HepG2 (cell line): ENCODE data around the gene STMN3. TPM values are rescaled to one million over a fixed set of nuclear protein-coding genes. Genes with fewer than 3 reads are reported as not detected.

Source experiments
- AGO1 ChIP-seq: fragments of 200-400 bp; formaldehyde crosslinking; IDR thresholded peaks from 2 replicates; pipeline ENCODE4 v1.6.1; 2017; ENCODE audit warnings: mild to moderate bottlenecking, low read depth, low read length, moderate library complexity; ENCODE audit not compliant: poor library complexity, severe bottlenecking
- ARID4A ChIP-seq: sonication (generic); formaldehyde crosslinking; IDR thresholded peaks from 2 replicates; pipeline ENCODE4 v1.5.0; 2020; ENCODE audit warnings: mild to moderate bottlenecking, missing genetic modification reagents, borderline replicate concordance
- BRD4 ChIP-seq: sonication (generic); formaldehyde crosslinking; IDR thresholded peaks from 2 replicates; pipeline ENCODE4 v1.4.0; 2020; ENCODE audit warnings: missing genetic modification reagents
- CC2D1A ChIP-seq: sonication (generic); formaldehyde crosslinking; IDR thresholded peaks from 2 replicates; pipeline ENCODE4 v1.8.1; 2023; ENCODE audit warnings: mild to moderate bottlenecking, missing genetic modification reagents
- CSRNP1 ChIP-seq: sonication (generic); formaldehyde crosslinking; IDR thresholded peaks from 2 replicates; pipeline ENCODE4 v1.8.1; 2023; ENCODE audit warnings: mild to moderate bottlenecking, missing genetic modification reagents
- ELF1 ChIP-seq: sonication (generic); formaldehyde crosslinking; IDR thresholded peaks from 2 replicates; pipeline ENCODE4 v1.4.0; 2020; ENCODE audit warnings: missing genetic modification reagents
- GATAD1 ChIP-seq: IDR thresholded peaks from 2 replicates; pipeline ENCODE4 v1.6.1; 2016; ENCODE audit warnings: missing genetic modification reagents, missing compliant biosample characterization
- GPN1 ChIP-seq: sonication (generic); formaldehyde crosslinking; IDR thresholded peaks from 2 replicates; pipeline ENCODE4 v1.5.1; 2020; ENCODE audit warnings: missing genetic modification reagents, borderline replicate concordance
- GZF1 ChIP-seq: sonication (generic); formaldehyde crosslinking; IDR thresholded peaks from 2 replicates; pipeline ENCODE4 v1.5.1; 2020; ENCODE audit warnings: mild to moderate bottlenecking, missing genetic modification reagents
- IRF2 ChIP-seq: IDR thresholded peaks from 2 replicates; pipeline ENCODE4 v1.6.1; 2018; ENCODE audit warnings: missing genetic modification reagents, missing compliant biosample characterization
- KDM3A ChIP-seq: IDR thresholded peaks from 2 replicates; pipeline ENCODE4 v1.6.1; 2018; ENCODE audit warnings: low read depth, missing compliant biosample characterization
- KMT2A ChIP-seq: sonication (generic); formaldehyde crosslinking; IDR thresholded peaks from 2 replicates; pipeline ENCODE4 v1.4.0; 2020; ENCODE audit warnings: missing genetic modification reagents
- MED13 ChIP-seq: sonication (generic); formaldehyde crosslinking; IDR thresholded peaks from 2 replicates; pipeline ENCODE4 v1.5.0; 2020; ENCODE audit warnings: missing genetic modification reagents
- PAF1 ChIP-seq: IDR thresholded peaks from 2 replicates; pipeline ENCODE4 v1.6.1; 2016; ENCODE audit warnings: missing genetic modification reagents, missing compliant biosample characterization
- RARA ChIP-seq: IDR thresholded peaks from 2 replicates; pipeline ENCODE4 v1.6.1; 2016; ENCODE audit warnings: missing genetic modification reagents, missing compliant biosample characterization
- SAFB2 ChIP-seq: sonication (generic); formaldehyde crosslinking; IDR thresholded peaks from 2 replicates; pipeline ENCODE4 v1.5.1; 2020; ENCODE audit warnings: missing genetic modification reagents, low read depth, mild to moderate bottlenecking, borderline replicate concordance
- SNAPC5 ChIP-seq: sonication (generic); formaldehyde crosslinking; IDR thresholded peaks from 2 replicates; pipeline ENCODE4 v1.8.1; 2023; ENCODE audit warnings: mild to moderate bottlenecking, missing genetic modification reagents, borderline replicate concordance
- SOX5 ChIP-seq: IDR thresholded peaks from 2 replicates; pipeline ENCODE4 v1.6.1; 2016; ENCODE audit warnings: borderline replicate concordance
- ZMYM4 ChIP-seq: sonication (generic); formaldehyde crosslinking; IDR thresholded peaks from 2 replicates; pipeline ENCODE4 v1.8.1; 2023; ENCODE audit warnings: mild to moderate bottlenecking, missing genetic modification reagents
- ZNF326 ChIP-seq: sonication (generic); formaldehyde crosslinking; IDR thresholded peaks from 2 replicates; pipeline ENCODE4 v1.4.0; 2020; ENCODE audit warnings: missing genetic modification reagents, borderline replicate concordance
- ZNF552 ChIP-seq: sonication (generic); formaldehyde crosslinking; IDR thresholded peaks from 2 replicates; pipeline ENCODE4 v1.9.0; 2022; ENCODE audit warnings: missing genetic modification reagents, mild to moderate bottlenecking, borderline replicate concordance
- ZNF629 ChIP-seq: sonication (generic); formaldehyde crosslinking; conservative IDR thresholded peaks from 2 replicates; pipeline ENCODE4 v1.5.0; 2020; ENCODE audit warnings: missing genetic modification reagents
- ZNF652 ChIP-seq: IDR thresholded peaks from 2 replicates; pipeline ENCODE4 v1.6.1; 2016; ENCODE audit warnings: low read depth, borderline replicate concordance
- ZNF670 ChIP-seq: sonication (generic); formaldehyde crosslinking; IDR thresholded peaks from 2 replicates; pipeline ENCODE4 v1.8.0; 2022; ENCODE audit warnings: mild to moderate bottlenecking, missing genetic modification reagents, borderline replicate concordance
- ZNF709 ChIP-seq: sonication (generic); formaldehyde crosslinking; IDR thresholded peaks from 2 replicates; pipeline ENCODE4 v1.5.0; 2020; ENCODE audit warnings: mild to moderate bottlenecking, missing genetic modification reagents
- polyA plus RNA-seq, 8 experiments: library from polyadenylated mRNA; depleted of rRNA in 3 of 8; stranded (reverse) in 7 of 8; unstranded in 1 of 8; fragments of >200 nt; fragmentation: Illumina TruSeq in 4 of 8; extraction: Trizol in 4 of 8; gene quantifications; 2 replicates each; pipeline versions ENCODE4 v1.2.1 to v1.2.3, GENCODE V29; 2011 to 2016; ENCODE audit warnings: low read depth in 4 of 8, missing spikeins in 1 of 8, mixed read lengths in 1 of 8; ENCODE audit not compliant: insufficient read depth in 1 of 8
- total RNA-seq, 5 experiments: library from RNA; depleted of rRNA; stranded (reverse); fragments of >200 nt; fragmentation: Illumina TruSeq; extraction: Trizol; gene quantifications; 2 replicates each; pipeline ENCODE4 v1.2.3, GENCODE V29; 2016; ENCODE audit warnings: low read depth in 1 of 5

Gene STMN3
- total and polyA plus RNA-seq, 2 of the 13 experiments (the other 11 are each of a cell fraction or from before 2014, with no cell fraction given) = 21.0 to 48.3 TPM

- peak; percentile 9; the same call in 1 of the 2 replicates for TF ChIP-seq CSRNP1 (CRISPR knock-in tag)
- TF ChIP-seq SOX5 (CRISPR knock-in tag) = peak; percentile 28; the same call in 1 of the 2 replicates
- peak; percentile 23; the same call in 1 of the 2 replicates for TF ChIP-seq ZNF629 (CRISPR knock-in tag)
- no peak for TF ChIP-seq KMT2A (CRISPR knock-in tag)
- no peak for TF ChIP-seq ZNF652
- TF ChIP-seq ELF1 = peak; percentile 22; the same call in 1 of the 2 replicates
- peak; percentile 63 for TF ChIP-seq SAFB2 (CRISPR knock-in tag)
- TF ChIP-seq CC2D1A (CRISPR knock-in tag) = 0 out of 2 replicates have a peak, but pooled peaks have one; percentile 18
- TF ChIP-seq BRD4 (CRISPR knock-in tag) = 0 out of 2 replicates have a peak, but pooled peaks have one; percentile 40
- peak; percentile 99 for TF ChIP-seq AGO1
- 0 out of 2 replicates have a peak, but pooled peaks have one; percentile 37 for TF ChIP-seq ZMYM4 (CRISPR knock-in tag)
- TF ChIP-seq ZNF326 (CRISPR knock-in tag) = peak; percentile 75
- no peak for TF ChIP-seq ZNF709 (CRISPR knock-in tag)
- no peak for TF ChIP-seq SNAPC5 (CRISPR knock-in tag)
- peak; percentile 90; the same call in 1 of the 2 replicates for TF ChIP-seq ZNF552 (CRISPR knock-in tag)
- peak; percentile 52; the same call in 1 of the 2 replicates for TF ChIP-seq IRF2 (CRISPR knock-in tag)
- TF ChIP-seq RARA (CRISPR knock-in tag) = 0 out of 2 replicates have a peak, but pooled peaks have one; percentile 51
- no peak for TF ChIP-seq ZNF670 (CRISPR knock-in tag)
- TF ChIP-seq ARID4A (CRISPR knock-in tag) = peak; percentile 76
- TF ChIP-seq MED13 (CRISPR knock-in tag) = no peak
- TF ChIP-seq GPN1 (CRISPR knock-in tag) = 0 out of 2 replicates have a peak, but pooled peaks have one; percentile 37
- peak; percentile 38; the same call in 1 of the 2 replicates for TF ChIP-seq GATAD1 (CRISPR knock-in tag)
- TF ChIP-seq GZF1 (CRISPR knock-in tag) = peak; percentile 76; the same call in 1 of the 2 replicates
- TF ChIP-seq KDM3A = peak; percentile 29; the same call in 1 of the 2 replicates
- peak; percentile 80 for TF ChIP-seq PAF1 (CRISPR knock-in tag)
Measured at GRCh38 chr20:63696628-63697356, 43.6 kb upstream of the STMN3 start, which contains the start of gene TNFRSF6B (continued).
